ENCODE results near the gene PALLD.

DNA sequence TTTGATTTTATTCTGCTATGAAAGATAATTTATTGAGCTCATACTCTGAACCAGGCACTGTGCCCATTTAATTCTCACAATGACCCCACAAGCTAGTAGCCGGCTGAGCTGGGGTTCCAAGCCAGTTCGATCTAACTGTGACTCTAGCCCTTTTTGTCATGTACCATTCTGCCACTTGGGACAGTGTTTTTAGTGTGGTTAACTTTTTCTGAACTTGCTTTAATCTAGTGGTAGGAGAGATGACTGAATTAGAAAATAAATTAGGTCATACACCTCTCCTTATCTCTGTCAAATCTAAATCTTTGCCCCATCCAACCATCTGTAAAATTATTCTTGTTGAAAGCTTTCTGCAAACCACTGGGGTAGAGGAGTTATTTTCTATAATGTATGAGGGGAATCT is 377.2 kb downstream of the PALLD start:
- no peak for TF ChIP-seq GATA2 (IDR thresholded peaks at IDR 0.05; ENCODE audit: low read depth, low read length)
- no peak for TF ChIP-seq GATA3 (IDR thresholded peaks at IDR 0.05; ENCODE audit: low read depth, low read length)
